COR-L47 (cell line): Measurements from ENCODE around the gene ADAM12.
"Not testable (repeated sequence)": the region's sequence is repeated elsewhere in the genome, so short reads cannot be mapped to it uniquely, and the experiment has no call there.

Experiments
- DNase-seq: peaks from one replicate; lab custom pipeline; 2025; lab: John Stamatoyannopoulos, UW

ADAM12 gene

DNA sequence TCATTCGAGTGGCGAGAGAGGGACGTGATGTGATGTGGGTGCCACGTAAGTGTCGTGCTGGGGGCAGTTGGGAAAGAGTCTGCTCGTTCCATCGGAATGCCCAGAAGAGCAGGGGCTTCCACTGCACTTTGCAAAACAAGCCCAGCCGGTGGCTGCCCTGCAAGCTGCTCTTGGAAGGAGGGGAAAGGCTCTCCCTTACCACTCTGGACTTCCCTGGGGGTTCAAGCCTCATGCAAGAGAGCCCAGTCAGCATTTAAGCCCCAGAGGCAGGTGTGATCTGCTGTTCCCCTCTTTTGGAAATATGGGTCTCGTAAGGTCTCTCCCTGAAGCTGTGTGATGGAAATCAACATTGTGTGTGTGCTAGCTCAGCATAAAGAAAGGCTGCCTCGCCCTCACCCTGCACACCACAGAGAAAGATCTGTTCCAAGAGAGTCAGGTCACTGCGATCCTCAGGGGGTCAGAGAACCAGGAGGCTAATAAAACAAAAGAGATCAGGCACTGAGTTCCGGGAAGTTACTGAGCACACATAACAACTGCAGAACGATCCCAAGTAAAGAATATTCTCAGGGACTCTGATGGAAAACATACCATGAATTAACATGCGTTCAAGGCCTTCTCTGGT is 212.5 kb downstream of the ADAM12 start:
- no peak for DNase-seq

DNA sequence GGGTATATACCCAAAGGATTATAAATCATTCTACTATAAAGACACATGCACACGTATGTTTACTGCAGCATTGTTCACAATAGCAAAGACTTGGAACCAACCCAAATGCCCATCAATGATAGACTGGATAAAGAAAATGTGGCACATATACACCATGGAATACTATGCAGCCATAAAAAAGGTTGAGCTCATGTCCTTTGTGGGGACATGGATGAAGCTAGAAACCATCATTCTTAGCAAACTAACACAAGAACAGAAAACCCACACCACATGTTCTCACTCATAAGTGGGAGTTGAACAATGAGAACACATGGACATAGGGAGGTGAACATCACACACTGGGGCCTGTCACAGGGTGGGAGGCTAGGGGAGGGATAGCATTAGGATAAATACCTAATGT is 215.5 kb downstream of the ADAM12 start:
- DNase-seq: not testable (repeated sequence)

DNA sequence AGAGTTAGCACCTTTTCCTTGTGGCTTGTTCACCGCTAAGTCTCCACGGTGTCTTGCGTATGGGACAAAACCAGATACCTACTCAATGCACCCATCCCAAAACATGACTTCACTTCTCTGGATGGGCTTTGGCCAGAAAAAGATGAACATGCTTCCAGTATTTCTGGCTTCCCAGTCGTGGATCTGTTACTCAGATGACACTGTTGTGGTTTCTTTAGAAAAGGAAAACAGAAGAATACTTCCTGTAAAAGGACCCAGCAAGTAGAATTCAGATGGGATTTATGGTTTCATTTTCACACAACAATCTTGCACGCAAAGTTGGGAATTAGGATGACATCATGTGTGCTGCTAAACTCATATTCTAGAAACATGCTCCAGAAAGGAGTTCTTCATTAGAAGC is 216.7 kb downstream of the ADAM12 start:
- no peak for DNase-seq

DNA sequence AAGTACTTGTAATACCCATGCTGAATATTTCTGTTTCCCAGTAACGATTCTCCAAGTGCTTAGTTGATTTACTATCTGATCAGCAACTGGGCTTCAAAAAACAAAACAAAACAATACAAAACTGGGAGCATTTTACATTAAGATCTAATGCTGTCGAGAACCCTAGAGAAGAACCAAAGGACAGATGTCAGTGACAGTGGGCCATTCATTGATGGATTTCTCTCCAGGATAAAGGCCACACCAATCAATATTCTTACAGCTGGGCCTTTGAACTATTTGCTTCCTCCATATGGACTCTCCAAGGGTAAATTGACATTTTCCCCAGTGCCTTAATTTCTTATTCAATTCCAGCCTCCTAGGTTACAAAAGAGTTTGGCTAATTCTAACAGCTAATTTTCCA is 217.5 kb downstream of the ADAM12 start:
- no peak for DNase-seq

DNA sequence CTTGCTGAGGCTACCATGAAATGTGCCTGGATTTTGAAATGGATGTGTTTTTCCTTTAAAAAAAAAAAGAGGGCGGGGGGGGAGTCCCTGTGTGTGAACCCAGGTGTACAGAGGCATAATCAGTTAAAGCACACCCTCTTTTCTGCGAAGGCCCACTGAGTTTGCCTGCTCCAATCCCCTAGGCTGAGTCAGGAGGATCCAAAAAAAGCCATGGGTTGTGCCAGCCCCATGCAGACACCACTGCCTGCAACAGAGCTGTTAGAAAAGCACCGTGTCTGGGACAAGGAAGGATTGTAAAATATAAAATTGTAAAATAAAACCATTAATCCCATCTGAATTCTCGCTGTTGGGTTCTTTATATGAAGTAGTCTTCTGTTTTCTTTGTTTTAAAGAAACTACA is 217.9 kb downstream of the ADAM12 start:
- no peak for DNase-seq

DNA sequence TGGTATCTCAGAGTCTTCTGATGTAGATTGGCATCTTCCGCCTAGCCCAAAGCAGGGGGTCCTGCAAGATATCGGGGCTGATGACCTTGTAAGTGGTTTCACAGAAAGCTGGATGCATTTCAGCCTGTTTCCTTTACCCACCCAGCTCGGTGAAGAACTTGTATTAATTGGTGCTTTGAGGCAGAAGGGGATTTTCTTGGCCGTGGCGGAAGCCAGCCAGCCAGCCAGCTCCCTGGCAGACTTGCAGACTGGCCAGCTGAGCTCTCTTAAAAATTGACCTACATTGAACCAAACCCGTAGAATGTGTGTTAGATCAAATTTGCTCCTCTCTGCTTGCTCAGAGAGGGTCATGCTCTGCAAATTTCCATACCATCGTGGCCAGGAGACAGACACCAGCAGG is 218.4 kb downstream of the ADAM12 start:
- no peak for DNase-seq

DNA sequence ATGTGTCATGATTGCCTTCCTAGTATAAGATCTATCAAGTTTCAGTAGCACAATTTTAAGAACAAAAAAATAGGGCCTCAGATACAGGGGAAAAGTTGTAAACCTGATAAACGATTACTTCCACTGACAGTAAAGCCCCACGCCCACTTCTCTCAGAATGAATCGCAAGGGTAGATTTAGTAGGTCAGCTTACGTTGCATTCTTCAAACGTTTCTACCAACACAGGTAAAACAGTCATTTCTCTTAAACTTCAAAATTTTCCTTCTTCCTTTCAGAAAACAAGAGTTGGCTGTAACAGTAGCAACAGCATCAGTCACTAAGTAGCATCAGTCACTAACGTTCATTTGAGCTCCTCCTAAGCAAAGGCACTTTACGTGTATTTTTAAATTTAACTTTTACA is 221.5 kb downstream of the ADAM12 start:
- no peak for DNase-seq

DNA sequence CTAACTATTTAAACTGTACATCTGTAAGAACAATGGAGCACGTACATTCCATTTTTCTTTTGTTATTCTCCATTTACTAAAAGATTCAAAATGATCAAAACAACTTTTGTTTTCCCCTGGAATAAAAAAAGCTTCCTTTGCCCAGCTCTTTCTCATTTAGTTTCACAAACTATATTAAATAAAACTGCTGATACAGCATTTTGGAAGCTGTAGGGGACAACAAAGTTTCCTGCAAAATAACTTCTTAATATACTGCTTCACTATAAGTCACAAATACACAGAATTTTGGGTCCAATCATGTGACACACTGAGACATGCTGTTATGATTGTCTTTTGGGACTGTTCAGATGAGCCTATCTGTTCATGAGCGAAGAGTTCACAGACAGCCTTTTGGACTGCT is 222.4 kb downstream of the ADAM12 start:
- DNase-seq: no peak

DNA sequence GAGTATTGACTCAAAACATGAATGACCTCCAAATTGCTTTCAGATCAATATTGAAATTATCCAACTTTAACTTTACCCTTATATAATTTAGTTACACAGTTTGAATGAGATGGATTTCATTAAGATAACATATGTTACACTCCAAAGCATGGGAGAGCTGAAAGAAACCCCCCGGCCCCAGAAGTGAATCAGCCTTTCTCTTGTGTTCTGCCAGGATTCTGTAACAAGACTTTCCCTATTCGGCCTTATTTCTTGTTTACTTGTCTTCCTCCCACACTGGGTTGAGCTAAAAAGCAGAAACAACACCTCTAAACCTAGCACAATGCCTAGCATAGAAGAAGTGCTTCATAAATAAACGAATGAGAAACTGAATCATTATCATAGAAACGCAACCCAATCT is 224.8 kb downstream of the ADAM12 start:
- DNase-seq: no peak

DNA sequence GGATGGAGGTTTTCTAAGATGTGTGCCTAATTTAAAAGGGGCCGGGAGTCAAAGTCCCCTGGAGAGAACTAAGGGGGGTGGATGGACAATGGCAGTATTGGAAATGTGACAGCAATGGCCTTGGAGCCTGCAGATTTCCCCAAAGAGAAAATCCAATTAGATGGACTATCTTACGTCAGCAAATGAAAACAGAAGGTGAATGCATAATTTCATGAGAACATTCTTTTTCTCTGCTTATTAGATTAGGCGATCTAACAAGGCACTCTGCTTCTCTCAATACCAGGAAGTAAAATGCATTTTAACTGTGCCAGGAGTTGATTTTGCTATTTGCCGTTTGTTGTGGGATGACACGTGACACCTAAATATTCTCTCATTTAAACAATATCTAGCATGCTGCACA is 226.6 kb downstream of the ADAM12 start:
- no peak for DNase-seq

DNA sequence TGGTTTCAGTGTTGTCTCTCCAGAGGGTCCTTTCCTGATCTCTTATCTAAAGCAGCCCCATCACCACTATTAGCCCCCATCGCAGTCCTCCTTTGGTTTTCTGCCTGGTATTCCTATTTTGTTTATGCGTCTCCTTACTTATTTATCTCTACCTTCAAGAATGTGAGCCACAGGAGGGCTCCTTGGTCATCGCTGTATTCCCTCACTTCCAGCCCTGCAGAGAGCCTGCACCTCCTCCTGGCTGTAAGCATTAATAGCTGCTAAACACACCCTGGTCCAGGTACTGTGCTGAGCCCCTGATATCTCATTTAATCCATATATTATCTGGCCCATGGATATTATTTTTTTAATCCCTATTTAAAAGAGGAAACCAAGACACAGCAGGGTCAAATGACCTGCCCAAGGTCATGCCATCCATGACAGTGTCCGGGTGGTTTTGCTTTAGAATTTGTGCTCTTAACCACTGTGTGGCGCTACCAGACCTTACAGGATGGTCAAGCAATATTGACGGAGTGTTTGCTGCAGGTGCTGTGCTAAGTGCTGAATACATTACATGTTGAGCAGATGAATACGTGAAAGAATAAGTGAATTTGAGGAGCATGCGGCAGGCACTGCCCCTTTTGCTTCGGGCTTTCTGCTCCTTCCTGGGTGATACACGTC is 227.2 kb downstream of the ADAM12 start:
- no peak for DNase-seq

DNA sequence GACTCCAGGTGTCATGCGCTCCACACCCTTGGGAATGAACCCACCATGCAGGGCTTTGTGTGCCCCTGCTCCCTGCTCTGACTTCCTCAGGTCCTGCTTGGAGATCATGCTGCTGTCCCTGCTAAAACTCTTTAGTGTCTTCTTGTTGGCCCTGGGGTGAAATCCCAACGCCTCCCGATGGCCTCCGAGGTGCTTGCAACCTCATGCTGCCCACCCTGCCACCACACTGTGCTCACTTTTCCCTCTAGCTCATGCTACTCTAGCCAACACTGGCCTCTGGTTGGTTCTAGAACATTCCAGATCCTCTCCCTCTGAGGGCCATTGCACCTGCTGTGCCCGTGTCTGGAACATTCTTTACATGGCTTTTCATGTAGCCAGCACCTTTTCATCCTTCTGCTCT is 227.7 kb downstream of the ADAM12 start:
- DNase-seq: no peak

DNA sequence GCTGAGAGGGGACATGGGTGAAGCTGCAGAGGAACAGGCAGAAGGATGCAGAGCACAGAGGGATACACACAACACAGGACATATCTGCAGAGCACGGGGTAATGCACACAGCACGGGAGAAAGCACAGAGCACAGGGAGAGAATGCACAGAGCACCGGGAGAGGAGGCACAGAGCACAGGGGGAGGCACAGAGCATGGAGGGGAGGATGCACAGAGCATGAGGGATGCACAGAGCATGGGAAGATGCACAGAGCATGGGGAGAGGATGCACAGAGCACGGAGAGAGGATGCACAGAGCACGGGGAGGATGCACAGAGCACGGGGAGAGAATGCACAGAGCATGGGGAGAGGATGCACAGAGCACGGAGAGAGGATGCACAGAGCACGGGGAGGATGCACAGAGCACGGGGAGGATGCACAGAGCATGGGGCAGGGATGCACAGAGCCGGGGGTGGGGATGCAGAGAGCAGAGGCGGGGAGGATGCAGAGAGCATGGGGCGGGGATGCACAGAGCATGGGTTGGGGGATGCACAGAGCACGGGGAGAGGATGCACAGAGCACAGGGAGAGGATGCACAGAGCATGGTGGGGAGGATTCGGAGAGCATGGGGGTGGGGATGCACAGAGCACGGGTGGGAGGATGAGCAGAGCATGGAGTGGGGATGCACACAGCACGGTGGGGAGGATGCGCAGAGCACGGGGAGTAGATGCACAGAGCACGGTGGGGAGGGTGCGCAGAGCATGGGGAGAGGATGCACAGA is 230.0 kb downstream of the ADAM12 start:
- DNase-seq: no peak

DNA sequence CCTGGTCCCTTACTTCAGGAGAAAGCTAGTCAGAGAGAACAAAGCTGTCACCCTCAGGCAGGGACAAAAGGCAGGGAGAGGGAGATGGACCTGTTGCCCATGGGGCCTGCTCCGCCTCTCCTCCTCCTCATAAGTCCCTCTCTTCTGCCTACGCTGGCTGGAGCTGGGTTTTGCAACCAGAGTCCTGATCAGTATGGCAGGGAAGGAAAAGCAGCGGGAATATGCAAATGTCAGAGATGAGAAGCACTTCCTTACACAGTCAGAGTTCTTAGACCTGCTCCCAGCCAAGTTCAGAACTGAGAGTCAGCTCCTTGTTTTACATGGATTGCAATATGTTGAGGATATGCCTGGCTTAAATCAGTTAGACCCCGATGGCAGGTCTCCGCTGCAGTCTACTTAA is 231.1 kb downstream of the ADAM12 start:
- DNase-seq: no peak

DNA sequence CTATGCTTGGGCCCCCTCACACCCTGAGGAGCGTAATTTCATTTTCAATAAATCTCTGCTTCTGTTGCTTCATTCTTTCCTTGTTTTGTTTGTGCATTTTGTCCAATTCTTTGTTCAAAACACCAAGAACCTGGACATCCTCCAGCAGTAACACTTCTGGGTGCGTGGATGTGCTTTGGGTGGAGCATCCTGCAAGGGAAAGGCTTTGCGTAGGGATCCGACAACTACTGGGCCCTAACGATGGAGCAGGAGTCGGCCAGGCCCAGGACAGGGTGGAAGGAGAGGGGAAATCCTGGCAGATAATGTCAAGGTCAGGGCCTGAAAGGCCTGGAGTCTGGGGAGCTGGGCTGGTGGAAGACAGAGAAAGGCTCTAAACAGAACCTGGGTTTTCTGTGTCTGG is 231.8 kb downstream of the ADAM12 start:
- no peak for DNase-seq

DNA sequence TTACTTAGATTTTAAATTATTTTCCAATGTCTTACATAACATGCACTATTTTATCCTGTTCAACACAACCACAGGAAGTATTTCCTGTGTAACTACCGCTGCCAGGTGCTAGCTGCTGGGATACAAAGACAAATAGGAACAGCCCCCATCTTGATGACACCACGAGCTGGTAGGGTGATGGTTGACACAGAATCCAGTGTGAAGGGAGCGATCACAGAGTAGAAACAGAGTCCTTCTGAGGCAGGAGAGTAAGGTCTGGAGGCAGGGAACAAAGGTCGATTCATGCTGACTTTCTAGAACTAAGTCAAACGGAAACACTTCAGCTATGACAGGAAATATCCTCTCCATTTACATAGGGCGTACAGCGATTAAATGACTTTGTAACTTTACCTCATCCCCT is 232.3 kb downstream of the ADAM12 start:
- no peak for DNase-seq

DNA sequence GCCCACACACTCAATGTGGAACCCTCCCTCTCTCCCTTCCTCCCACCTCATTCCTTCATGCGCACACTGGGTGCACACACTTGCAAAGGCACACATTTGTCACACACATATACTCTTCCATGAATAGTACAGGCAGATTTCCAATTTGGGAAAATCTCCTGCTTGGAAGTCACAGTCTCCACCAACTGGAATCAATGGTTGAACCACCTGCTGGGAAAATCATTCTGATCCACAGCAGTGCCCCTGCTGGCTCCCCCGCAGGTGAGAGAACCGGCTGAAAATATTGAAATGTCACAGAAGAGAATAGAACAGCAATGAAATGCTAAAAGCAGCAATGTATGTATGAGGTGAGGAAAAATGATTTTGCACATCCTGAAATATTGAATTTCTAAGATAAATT is 232.7 kb downstream of the ADAM12 start:
- no peak for DNase-seq

DNA sequence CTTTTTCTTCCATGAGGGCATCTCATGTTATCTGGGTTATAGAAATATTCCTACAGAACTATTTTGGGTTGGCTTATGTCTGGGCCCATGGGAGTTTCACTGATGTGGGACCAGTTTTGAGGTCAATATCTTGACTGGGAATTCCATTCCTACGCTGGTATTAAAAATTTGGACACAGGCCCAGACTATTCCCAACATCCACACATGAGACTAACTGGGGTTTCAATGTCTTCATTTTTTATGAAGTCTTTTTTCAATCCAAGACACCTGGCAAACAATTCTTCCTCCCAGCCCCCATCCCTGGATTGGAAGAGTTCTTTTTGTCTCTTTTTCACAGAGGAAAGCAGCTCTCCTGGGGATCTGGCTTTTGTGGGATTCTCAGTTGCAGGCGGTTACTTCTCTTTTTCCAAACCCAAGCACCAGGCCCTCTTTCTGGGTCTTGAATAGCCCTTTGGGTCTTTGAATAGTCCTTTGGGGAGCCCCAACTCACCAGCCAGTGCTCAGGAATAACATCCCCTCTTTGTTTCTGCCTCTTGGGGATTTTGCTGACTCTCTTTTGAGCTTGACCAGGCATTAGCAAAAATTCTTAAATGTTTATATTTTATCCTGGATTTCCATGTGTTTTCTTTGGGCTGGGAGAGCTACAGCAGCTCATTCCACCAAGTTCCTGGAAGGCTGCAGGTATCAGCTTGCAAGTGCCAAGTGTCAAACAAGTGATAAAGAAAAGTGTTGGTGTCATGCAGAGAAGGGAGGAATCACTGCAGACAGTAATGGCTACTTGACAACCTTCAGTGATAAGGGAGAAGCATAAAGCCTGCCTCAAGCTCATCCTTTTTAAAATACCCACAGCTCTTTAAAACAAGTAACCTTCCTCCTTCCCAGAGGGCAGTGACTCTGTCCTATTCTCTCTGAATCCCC is 234.3 kb downstream of the ADAM12 start:
- no peak for DNase-seq

DNA sequence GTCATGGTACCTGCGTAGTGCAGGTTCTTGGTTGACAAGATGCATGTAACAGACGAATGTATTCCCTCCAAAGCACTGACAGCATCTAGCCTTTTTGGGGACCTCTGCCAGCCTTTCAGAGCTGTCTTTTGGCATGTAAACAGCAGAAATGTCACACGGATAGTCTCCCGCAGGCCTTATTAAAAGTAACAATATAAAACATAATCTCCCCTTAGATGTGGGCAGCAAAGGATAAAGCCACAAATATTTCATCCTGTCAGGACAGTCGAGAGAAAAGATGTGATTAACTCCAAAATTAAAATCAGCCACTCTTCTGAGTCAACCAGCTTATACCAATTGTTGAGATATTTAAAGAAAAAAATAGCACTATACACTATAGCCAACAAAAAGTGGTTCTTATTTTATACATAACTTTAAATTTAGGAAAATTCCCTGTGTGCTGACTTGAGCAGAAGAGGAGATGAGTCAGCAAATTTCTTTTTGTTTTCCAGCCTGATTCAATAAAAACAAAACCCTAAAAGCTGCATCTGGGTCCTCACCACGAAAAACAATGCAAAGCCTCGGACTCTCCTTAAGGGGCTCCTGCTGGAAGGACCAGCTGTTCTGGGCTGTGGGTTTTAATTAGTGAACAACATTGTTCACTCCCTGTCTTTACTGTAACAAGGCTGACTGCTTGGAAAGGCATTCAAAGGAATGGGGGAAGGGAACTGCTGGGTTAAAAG is 240.2 kb downstream of the ADAM12 start:
- no peak for DNase-seq

DNA sequence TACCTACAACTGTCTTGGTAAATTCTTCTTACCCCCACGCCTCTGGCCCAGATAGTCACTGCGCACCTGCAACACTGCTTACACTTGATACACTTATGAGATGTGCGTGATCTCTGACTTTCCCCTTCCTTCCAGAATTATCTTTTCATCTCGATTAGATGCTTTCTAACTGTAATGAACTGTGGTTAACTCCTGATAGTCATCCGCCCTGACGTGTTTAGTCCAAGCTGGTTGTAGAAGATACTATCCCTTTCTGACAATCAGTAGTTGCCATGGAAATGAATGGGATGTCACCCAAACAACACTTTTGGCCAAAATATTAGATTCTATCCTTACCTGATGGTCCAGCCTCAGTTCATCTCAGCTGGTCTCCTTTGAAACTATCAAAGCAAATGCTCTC is 241.5 kb downstream of the ADAM12 start:
- DNase-seq: no peak

DNA sequence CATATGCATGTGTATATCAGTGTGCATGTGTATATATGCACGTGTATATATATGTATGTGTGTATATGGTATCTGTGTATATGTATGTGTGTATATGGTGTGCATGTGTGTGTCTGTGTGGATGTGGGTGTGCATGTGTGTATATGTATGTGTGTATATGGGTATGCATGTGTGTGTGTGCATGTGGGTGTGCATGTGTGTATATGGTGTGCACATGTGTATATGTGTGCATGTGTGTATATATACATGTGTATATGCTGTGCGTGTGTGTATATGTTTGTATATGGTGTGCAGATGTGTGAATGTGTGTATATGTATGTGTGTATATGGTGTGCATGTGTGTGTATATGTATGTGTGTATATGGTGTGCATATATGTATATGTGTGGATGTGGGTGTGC is 245.2 kb downstream of the ADAM12 start:
- no peak for DNase-seq

DNA sequence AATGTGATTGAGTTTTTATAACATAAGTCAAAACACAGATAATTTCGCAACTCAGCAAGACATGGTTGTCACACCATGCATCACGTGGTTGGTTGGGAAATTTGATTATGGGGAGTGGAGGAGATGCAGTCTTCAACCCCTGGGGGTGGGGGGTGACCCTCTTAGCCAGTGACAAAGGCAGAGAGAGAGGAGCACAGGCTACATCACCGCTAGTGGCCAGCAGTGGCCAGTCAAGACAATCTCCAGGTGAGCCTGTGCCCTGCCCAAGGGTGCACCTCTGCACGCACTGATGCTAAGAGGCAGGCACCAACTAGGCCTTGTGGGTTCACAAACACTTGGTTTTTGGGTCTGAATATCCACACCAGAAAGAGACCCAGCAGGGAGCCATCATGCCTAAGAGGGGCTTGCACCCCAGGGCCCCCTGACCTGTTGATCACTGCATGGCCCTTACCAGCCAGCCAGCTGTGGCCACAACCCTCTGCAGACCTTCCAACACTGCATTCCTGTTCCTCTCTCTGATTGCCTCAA is 247.5 kb downstream of the ADAM12 start:
- no peak for DNase-seq
